BLaER1 treated with 17β-estradiol and CSF1 and Interleukin-3, amounts not matched to agents 10 nM and 100 nM (cell line): ENCODE data around the gene EIF3L.

Experiments
- H3K27ac ChIP-seq, 11 experiments: shearing (Covaris generic); formaldehyde crosslinking; 2 replicates each; pipeline ENCODE4 v1.8.1; 2022
- H3K27me3 ChIP-seq, 11 experiments: shearing (Covaris generic); formaldehyde crosslinking; 2 replicates each; pipeline ENCODE4 v1.8.1; 2022
- H3K36me3 ChIP-seq, 11 experiments: shearing (Covaris generic); formaldehyde crosslinking; 2 replicates each; pipeline ENCODE4 v1.8.1; 2022
- H3K4me1 ChIP-seq, 10 experiments: shearing (Covaris generic); formaldehyde crosslinking; 2 replicates each; pipeline ENCODE4 v1.8.1; 2022
- H3K4me2 ChIP-seq, 11 experiments: shearing (Covaris generic); formaldehyde crosslinking; 2 replicates each; pipeline ENCODE4 v1.8.1; 2022
- H3K4me3 ChIP-seq, 10 experiments: shearing (Covaris generic); formaldehyde crosslinking; 2 replicates each; pipeline ENCODE4 v1.8.1; 2022
- H3K9ac ChIP-seq, 11 experiments: shearing (Covaris generic); formaldehyde crosslinking; 2 replicates each; pipeline ENCODE4 v1.8.1; 2022
- H3K9me3 ChIP-seq, 11 experiments: shearing (Covaris generic); formaldehyde crosslinking; replicated peaks in 1 of 11; 2 replicates each; pipeline ENCODE4 v1.8.1; 2022
- H4K20me1 ChIP-seq, 11 experiments: shearing (Covaris generic); formaldehyde crosslinking; 2 replicates each; pipeline ENCODE4 v1.8.1; 2022
- Cebpa-rat ChIP-seq, 11 experiments: shearing (Covaris generic); IDR thresholded peaks; 2 replicates each; pipeline ENCODE4 v1.8.1; 2022

EIF3L gene

DNA sequence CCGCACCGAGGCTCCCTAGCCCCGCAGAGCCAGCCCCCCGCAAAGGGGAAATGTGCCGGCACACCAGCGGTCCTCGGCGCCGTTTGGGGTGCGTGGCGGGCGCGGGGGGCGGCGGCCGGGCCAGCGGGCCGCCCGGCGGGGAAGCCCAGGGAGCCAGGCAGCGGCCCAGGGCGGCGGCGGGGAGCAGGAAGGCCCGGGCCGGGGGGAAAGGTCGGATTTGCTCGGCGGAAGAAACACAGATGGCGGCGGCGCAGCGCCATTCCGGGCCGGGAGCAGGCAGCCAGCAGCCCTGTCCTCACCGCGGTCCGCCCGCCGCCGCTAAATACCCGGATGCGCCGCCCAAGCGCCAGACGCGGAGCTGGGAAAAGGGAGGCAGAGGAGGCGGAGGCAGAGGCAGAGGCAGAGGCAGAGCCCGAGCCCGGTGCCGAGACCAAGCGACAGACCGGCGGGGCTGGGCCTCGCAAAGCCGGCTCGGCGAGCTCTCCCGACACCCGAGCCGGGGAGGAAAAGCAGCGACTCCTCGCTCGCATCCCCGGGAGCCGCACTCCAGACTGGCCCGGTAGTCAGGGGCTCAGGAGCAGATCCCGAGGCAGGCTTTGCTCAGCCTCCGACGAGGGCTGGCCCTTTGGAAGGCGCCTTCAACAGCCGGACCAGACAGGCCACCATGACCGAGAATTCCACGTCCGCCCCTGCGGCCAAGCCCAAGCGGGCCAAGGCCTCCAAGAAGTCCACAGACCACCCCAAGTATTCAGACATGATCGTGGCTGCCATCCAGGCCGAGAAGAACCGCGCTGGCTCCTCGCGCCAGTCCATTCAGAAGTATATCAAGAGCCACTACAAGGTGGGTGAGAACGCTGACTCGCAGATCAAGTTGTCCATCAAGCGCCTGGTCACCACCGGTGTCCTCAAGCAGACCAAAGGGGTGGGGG, 44.1 kb upstream of the EIF3L start:
- H3K4me3 ChIP-seq: peak overlapping the region in 5 of 10 experiments; percentile 7 to 40 (median 14); a peak in 7 of 20 replicates
- no peak for TF ChIP-seq Cebpa-rat (IDR thresholded peaks at IDR 0.05)
- peaks cover 0 to 13% (median 9%) of the 10 kb centered on the region in 11 experiments; a peak in 13 of 22 replicates for H3K9me3 ChIP-seq
- peaks cover 25 to 47% (median 40%) of the 10 kb centered on the region in 10 experiments for H3K4me1 ChIP-seq
- peak overlapping the region in 3 of 11 experiments; percentile 24 to 55 (median 26); a peak in 2 of 22 replicates for H3K9ac ChIP-seq
- peaks cover 0 to 46% (median 19%) of the 10 kb centered on the region in 11 experiments; a peak in 9 of 22 replicates for H4K20me1 ChIP-seq
- H3K27ac ChIP-seq: no peak overlapping the region
- no peaks in the 10 kb centered on the region for H3K36me3 ChIP-seq
- peak overlapping the region in 7 of 11 experiments; percentile 4 to 47 (median 24); a peak in 6 of 22 replicates for H3K4me2 ChIP-seq
- H3K27me3 ChIP-seq: peaks cover 84 to 91% (median 90%) of the 10 kb centered on the region in 11 experiments

DNA sequence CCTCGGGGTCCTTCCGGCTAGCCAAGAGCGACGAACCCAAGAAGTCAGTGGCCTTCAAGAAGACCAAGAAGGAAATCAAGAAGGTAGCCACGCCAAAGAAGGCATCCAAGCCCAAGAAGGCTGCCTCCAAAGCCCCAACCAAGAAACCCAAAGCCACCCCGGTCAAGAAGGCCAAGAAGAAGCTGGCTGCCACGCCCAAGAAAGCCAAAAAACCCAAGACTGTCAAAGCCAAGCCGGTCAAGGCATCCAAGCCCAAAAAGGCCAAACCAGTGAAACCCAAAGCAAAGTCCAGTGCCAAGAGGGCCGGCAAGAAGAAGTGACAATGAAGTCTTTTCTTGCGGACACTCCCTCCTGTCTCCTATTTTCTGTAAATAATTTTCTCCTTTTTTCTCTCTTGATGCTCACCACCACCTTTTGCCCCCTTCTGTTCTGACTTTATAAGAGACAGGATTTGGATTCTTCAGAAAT, 43.4 kb upstream of the EIF3L start:
- TF ChIP-seq Cebpa-rat (IDR thresholded peaks at IDR 0.05): no peak
- no peak overlapping the region for H3K27ac ChIP-seq
- peaks cover 0 to 13% (median 9%) of the 10 kb centered on the region in 11 experiments; a peak in 13 of 22 replicates for H3K9me3 ChIP-seq
- no peak overlapping the region for H3K4me2 ChIP-seq
- H3K27me3 ChIP-seq: peaks cover 85 to 93% (median 91%) of the 10 kb centered on the region in 11 experiments
- H3K36me3 ChIP-seq: no peaks in the 10 kb centered on the region
- H3K4me3 ChIP-seq: no peak overlapping the region
- no peak overlapping the region for H3K9ac ChIP-seq
- H3K4me1 ChIP-seq: peaks cover 25 to 47% (median 40%) of the 10 kb centered on the region in 10 experiments
- H4K20me1 ChIP-seq: peaks cover 0 to 49% (median 19%) of the 10 kb centered on the region in 11 experiments; a peak in 9 of 22 replicates

DNA sequence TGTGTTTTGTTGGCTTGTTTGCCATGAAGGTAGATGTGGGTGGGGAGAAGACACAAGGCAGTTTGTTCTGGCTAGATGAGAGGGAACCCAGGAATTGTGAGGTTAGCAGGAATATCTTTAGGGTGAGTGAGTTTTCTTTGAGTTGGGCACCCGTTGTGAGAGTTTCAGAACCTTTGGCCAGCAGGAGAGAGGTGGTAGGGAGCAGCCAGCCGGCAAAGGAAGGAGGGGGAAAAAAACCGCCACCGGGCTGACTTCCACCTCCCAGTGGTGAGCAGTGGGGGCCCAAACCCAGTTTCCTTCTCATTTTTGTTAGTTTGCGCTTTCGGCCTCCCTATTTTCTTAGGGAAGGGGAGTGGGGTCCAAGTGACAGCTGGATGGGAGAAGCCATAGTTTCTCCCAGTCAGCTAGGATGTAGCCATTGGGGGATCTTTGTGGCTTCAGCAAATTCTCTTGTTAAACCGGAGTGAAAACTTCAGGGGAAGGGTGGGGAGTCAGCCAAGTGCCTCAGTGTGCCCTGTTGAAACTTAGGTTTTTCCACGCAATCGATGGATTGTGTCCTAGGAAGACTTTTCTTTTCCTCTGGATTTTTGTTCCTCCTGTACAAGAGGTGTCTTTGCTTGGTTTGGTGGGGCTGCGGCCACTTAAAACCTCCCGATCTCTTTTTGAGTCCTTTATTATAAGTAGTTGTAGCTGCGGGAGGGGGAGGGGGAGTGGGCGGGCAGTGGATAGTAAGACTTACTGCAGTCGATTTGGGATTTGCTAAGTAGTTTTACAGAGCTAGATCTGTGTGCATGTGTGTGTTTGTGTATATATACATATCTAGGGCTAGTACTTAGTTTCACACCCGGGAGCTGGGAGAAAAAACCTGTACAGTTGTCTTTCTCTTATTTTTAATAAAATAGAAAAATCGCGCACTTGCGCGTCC, 42.5 kb upstream of the EIF3L start:
- Histone ChIP-seq H3K9ac (no peak overlapping the region), H3K27ac (no peak overlapping the region), H3K4me1 (peaks cover 25 to 47% (median 40%) of the 10 kb centered on the region in 10 experiments), H3K27me3 (peaks cover 83 to 87% (median 86%) of the 10 kb centered on the region in 11 experiments), H4K20me1 (peaks cover 0 to 49% (median 19%) of the 10 kb centered on the region in 11 experiments; a peak in 9 of 22 replicates), H3K4me2 (peak overlapping the region; percentile 4 to 99 (median 98); a peak in 18 of 22 replicates), H3K4me3 (peak overlapping the region in 2 of 10 experiments; percentile 62 to 70; a peak in 2 of 20 replicates), H3K9me3 (peaks cover 0 to 13% (median 9%) of the 10 kb centered on the region in 11 experiments; a peak in 13 of 22 replicates), H3K36me3 (no peaks in the 10 kb centered on the region)
- TF ChIP-seq Cebpa-rat (IDR thresholded peaks at IDR 0.05): no peak

DNA sequence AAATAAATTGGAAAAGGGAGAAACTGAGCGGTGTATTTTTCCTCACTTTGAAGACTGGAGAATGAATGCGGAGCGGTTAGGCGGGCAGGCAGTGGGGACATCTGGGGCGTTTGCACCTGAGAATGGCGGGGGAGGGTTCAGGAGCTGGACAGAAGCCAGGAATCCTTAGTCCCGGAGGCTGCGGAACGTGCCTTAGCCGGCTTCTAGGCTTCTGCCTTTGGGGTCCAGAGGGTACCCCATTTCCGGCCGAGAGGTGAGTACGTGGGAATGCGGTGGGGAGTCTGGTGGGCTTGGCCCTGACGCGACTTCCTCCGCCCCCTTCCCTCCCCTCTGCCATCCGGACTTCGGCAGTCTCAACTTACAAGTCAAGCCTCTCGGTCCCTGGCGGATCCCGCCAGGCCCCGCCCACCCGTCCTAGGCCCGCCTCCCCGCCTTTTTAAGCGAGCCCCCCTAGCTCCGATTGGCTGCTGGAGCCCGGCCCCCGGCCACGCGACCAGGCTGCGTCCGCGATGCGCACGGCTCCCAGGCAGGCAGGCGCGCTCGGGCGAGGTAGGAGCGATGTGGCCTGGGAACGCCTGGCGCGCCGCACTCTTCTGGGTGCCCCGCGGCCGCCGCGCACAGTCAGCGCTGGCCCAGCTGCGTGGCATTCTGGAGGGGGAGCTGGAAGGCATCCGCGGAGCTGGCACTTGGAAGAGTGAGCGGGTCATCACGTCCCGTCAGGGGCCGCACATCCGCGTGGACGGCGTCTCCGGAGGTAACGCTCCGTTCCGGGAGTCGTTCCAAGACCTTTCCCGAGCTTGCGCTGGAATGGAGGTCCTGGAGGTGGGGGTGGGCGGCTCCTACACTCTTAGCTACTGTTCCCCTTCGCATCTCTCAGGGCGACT, 41.6 kb upstream of the EIF3L start, which contains the start of gene GCAT:
Gene GCAT, plus strand, starts transcription at position 525 of the 884 bp plus-strand sequence. Its CDS starts 34 bp downstream, at position 559.
- no peaks in the 10 kb centered on the region for H3K36me3 ChIP-seq
- peak within 1 kb of the TSS in 1 of 11 experiments; percentile 12; a peak in 1 of 22 replicates for H3K27ac ChIP-seq
- peak within 1 kb of the TSS; percentile 92 to 99 (median 99) for H3K4me2 ChIP-seq
- H3K27me3 ChIP-seq: peaks cover 73 to 81% (median 76%) of the 10 kb centered on the region in 11 experiments
- H3K4me3 ChIP-seq: peak within 1 kb of the TSS; percentile 56 to 74 (median 67)
- H3K4me1 ChIP-seq: peaks cover 25 to 38% (median 31%) of the 10 kb centered on the region in 10 experiments
- H4K20me1 ChIP-seq: peaks cover 0 to 49% (median 19%) of the 10 kb centered on the region in 11 experiments; a peak in 9 of 22 replicates
- H3K9ac ChIP-seq: peak within 1 kb of the TSS; percentile 2 to 76 (median 65); a peak in 19 of 22 replicates
- TF ChIP-seq Cebpa-rat (IDR thresholded peaks at IDR 0.05): no peak
- H3K9me3 ChIP-seq: peaks cover 0 to 13% (median 9%) of the 10 kb centered on the region in 11 experiments; a peak in 13 of 22 replicates

DNA sequence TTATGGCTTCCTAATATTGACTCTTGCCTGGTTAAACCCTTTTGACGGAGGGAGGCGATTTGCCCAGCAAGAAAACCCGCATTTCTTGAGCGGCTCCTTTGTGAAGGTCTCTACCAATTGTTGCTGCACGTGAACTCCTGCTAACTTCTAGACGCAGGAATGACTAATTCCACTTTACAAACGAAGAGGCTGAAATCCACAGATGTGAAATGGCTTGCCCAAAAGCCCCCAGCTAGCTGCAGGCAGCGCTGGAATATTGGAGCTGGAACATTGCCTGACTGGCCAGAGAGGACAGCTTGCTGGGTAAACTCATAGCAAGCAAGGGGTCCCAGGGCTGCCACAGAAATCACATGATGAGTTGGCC, 40.9 kb upstream of the EIF3L start:
- Histone ChIP-seq H4K20me1 (peaks cover 0 to 48% (median 19%) of the 10 kb centered on the region in 11 experiments; a peak in 9 of 22 replicates), H3K9me3 (peaks cover 0 to 13% (median 9%) of the 10 kb centered on the region in 11 experiments; a peak in 13 of 22 replicates), H3K27ac (no peak overlapping the region), H3K27me3 (peaks cover 67 to 75% (median 70%) of the 10 kb centered on the region in 11 experiments), H3K36me3 (no peaks in the 10 kb centered on the region), H3K4me3 (peak overlapping the region; percentile 56 to 74 (median 67)), H3K4me2 (peak overlapping the region; percentile 92 to 99 (median 99)), H3K4me1 (peaks cover 20 to 32% (median 26%) of the 10 kb centered on the region in 10 experiments), H3K9ac (peak overlapping the region; percentile 2 to 76 (median 65); a peak in 19 of 22 replicates)
- no peak for TF ChIP-seq Cebpa-rat (IDR thresholded peaks at IDR 0.05)

DNA sequence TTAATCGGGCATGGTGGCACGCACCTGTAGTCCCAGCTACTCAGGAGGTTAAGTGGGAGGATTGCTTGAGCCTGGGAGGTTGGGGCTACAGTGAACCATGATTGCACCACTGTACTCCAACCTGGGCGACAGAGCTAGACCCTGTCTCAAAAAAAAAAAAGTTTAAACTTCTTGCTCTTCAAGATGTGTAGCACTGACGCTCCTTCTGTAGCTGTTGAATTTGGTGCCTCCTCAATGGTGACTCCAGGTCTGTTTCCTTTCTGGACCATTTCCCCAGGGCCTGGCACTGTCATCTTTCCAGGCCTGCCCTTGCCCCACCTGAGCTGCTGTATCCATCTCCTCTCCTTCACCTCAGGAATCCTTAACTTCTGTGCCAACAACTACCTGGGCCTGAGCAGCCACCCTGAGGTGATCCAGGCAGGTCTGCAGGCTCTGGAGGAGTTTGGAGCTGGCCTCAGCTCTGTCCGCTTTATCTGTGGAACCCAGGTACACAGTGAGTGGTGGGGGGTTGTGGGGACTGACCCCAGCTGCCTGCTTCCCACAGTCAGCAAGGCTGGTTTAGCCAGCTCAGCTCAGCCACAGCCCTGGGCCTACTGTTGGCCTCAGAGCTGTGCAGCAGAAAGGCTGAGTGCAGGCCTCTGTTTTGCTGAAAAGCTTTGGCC, 39.4 kb upstream of the EIF3L start:
- H3K4me2 ChIP-seq: no peak overlapping the region
- peaks cover 0 to 12% (median 9%) of the 10 kb centered on the region in 11 experiments; a peak in 13 of 22 replicates for H3K9me3 ChIP-seq
- peaks cover 0 to 33% (median 17%) of the 10 kb centered on the region in 11 experiments; a peak in 9 of 22 replicates for H4K20me1 ChIP-seq
- H3K4me1 ChIP-seq: peaks cover 16 to 29% (median 24%) of the 10 kb centered on the region in 10 experiments
- peaks cover 52 to 59% (median 54%) of the 10 kb centered on the region in 11 experiments for H3K27me3 ChIP-seq
- no peak overlapping the region for H3K27ac ChIP-seq
- H3K36me3 ChIP-seq: peaks cover 0 to 8% (median 0%) of the 10 kb centered on the region in 11 experiments; a peak in 2 of 22 replicates
- no peak for TF ChIP-seq Cebpa-rat (IDR thresholded peaks at IDR 0.05)
- no peak overlapping the region for H3K9ac ChIP-seq
- no peak overlapping the region for H3K4me3 ChIP-seq

DNA sequence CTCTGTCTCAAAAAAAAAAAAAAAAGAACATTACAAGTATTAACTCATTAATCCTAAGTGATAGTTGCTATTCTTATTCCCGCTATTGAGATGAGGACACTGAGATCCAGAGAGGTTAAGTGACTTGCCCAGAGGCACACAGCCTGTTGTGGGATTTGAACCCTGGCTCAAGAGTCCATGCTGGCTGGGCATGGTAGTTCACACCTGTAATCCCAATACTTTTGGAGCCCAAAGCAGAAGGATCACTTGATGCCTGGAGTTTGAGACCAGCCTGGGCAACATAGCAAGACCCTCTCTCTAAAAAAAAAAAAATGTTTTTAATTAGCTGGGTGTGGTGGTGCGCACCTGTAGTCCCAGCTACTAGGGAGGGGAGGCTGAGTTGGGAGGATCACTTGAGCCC, 37.4 kb upstream of the EIF3L start:
- H3K4me2 ChIP-seq: no peak overlapping the region
- peaks cover 8 to 20% (median 16%) of the 10 kb centered on the region in 10 experiments for H3K4me1 ChIP-seq
- H3K36me3 ChIP-seq: peaks cover 0 to 28% (median 0%) of the 10 kb centered on the region in 11 experiments; a peak in 3 of 22 replicates
- peaks cover 0 to 20% (median 3%) of the 10 kb centered on the region in 11 experiments; a peak in 7 of 22 replicates for H4K20me1 ChIP-seq
- no peak for TF ChIP-seq Cebpa-rat (IDR thresholded peaks at IDR 0.05)
- no peak overlapping the region for H3K4me3 ChIP-seq
- peaks cover 31 to 39% (median 34%) of the 10 kb centered on the region in 11 experiments for H3K27me3 ChIP-seq
- no peaks in the 10 kb centered on the region for H3K9me3 ChIP-seq
- H3K9ac ChIP-seq: no peak overlapping the region
- H3K27ac ChIP-seq: no peak overlapping the region
